Mononuclear cell (primary cell): ENCODE results near the gene RPL29. TPM values are rescaled to one million over a fixed set of nuclear protein-coding genes. Genes with fewer than 3 reads are reported as not detected.

Experiments
- H3K27me3 ChIP-seq: 2 replicates; pipeline ENCODE4 v1.6.0; 2011; ENCODE audit warnings: low read length, control low read depth; ENCODE audit not compliant: insufficient read depth
- H3K4me1 ChIP-seq: 2 replicates; pipeline ENCODE4 v1.5.1; 2011; ENCODE audit warnings: mild to moderate bottlenecking, low read length, control low read depth; ENCODE audit not compliant: insufficient read depth
- H3K4me3 ChIP-seq: 2 replicates; pipeline ENCODE4 v1.5.1; 2011; ENCODE audit warnings: mild to moderate bottlenecking, low read length, moderate library complexity
- H3K9me3 ChIP-seq: 2 replicates; pipeline ENCODE4 v1.5.1; 2011; ENCODE audit warnings: low read depth, mild to moderate bottlenecking, control low read depth, low read length
- total RNA-seq: library from RNA; depleted of rRNA; stranded (reverse); fragments of >200 nt; gene quantifications from one replicate; pipeline ENCODE4 v1.2.3, GENCODE V29; 2012

Gene RPL29
- total RNA-seq, 1 donor: 1,675 TPM

DNA sequence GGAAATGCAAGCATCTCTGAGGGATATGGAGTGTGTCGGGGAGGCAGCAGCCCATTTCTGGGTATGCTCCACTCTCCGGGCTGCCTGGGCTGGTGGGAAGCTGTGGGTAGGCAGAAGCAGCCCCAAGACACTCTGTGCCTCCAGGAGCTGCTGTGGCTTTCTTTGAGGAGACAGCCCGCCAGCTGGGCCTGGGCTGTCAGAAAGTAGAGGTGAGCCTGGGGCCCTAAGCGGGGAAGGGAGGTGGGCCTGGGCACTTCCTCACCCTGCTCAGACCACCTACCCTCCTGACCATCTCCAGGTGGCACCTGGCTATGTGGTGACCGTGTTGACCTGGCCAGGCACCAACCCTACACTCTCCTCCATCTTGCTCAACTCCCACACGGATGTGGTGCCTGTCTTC lies 10.6 kb downstream of the RPL29 start:
- no peaks in the 10 kb centered on the region for H3K9me3 ChIP-seq
- no peaks in the 10 kb centered on the region for H3K27me3 ChIP-seq
- no peak overlapping the region for H3K4me3 ChIP-seq
- peaks cover 26% of the 10 kb centered on the region for H3K4me1 ChIP-seq

DNA sequence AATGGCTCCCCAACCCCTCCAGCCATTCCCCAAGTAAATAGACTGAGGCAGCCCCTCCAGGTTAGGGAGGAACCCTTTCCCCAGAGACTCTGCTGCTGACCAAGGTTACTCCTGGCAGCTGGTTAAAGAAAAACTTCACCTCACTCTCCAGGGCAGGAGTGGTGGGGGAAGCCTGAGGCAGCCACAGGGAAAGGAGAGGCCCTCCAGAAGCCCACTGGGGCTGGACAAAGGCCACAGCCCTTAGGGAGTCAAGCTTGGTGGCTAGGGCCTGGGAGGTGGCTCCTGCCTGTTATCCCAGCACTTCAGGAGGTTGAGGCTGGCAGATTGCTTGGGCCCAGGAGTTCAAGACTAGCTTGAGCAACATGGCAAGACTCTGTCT lies 11.4 kb downstream of the RPL29 start:
- Histone ChIP-seq H3K27me3 (no peaks in the 10 kb centered on the region), H3K9me3 (no peaks in the 10 kb centered on the region), H3K4me3 (no peak overlapping the region), H3K4me1 (peaks cover 26% of the 10 kb centered on the region)

- Histone ChIP-seq H3K4me3 (peak overlapping the region; percentile 54), H3K9me3 (no peaks in the 10 kb centered on the region), H3K4me1 (peaks cover 26% of the 10 kb centered on the region), H3K27me3 (no peaks in the 10 kb centered on the region)
Measured at GRCh38 chr3:51983578-51984268, 12.0 kb downstream of the RPL29 start.

- H3K9me3 ChIP-seq: no peaks in the 10 kb centered on the region
Measured at GRCh38 chr3:51982838-51983577, 12.7 kb downstream of the RPL29 start, which contains the start of gene ACY1. Gene ACY1, plus strand, starts transcription at chr3:51983535. Its CDS starts 530 bp downstream, at chr3:51984065.

GRCh38 chr3:51982352-51982837 lies 13.3 kb downstream of the RPL29 start:
- Histone ChIP-seq H3K27me3 (no peaks in the 10 kb centered on the region), H3K4me3 (peak overlapping the region; percentile 54)

More at GRCh38 chr3:51982838-51983577, 12.7 kb downstream of the RPL29 start, which contains the start of gene ACY1:
- Histone ChIP-seq H3K4me1 (peaks cover 26% of the 10 kb centered on the region), H3K4me3 (peak within 1 kb of the TSS; percentile 54), H3K27me3 (no peaks in the 10 kb centered on the region)

DNA sequence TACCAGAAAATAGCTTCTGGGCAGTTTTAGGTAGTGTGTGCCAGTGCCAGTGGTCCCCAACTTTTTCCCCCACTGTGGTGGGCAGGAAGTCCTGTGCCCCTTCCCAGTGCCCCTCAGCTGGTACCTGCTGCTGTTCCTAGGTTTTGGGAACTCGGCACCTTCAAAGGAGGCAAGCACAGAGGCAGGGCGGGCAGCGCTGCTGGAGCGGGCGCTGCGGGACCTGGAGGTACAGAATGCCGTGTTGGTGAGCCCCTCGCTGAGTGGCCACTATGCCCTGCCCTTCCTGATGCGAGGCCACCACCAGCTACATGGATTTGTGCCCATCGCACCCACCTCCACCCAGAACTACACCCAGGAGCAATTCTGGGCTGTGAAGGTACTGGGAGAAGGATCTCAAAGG lies 15.4 kb downstream of the RPL29 start:
- H3K9me3 ChIP-seq: no peaks in the 10 kb centered on the region
- H3K4me3 ChIP-seq: no peak overlapping the region
- H3K4me1 ChIP-seq: peaks cover 40% of the 10 kb centered on the region
- no peaks in the 10 kb centered on the region for H3K27me3 ChIP-seq

More at GRCh38 chr3:51982352-51982837, 13.3 kb downstream of the RPL29 start:
- Histone ChIP-seq H3K4me1 (peaks cover 26% of the 10 kb centered on the region), H3K9me3 (no peaks in the 10 kb centered on the region)

- no peak overlapping the region for H3K4me3 ChIP-seq
- peaks cover 50% of the 10 kb centered on the region for H3K4me1 ChIP-seq
- no peaks in the 10 kb centered on the region for H3K9me3 ChIP-seq
- H3K27me3 ChIP-seq: no peaks in the 10 kb centered on the region
Measured at GRCh38 chr3:51978143-51978502, 17.6 kb downstream of the RPL29 start.

DNA sequence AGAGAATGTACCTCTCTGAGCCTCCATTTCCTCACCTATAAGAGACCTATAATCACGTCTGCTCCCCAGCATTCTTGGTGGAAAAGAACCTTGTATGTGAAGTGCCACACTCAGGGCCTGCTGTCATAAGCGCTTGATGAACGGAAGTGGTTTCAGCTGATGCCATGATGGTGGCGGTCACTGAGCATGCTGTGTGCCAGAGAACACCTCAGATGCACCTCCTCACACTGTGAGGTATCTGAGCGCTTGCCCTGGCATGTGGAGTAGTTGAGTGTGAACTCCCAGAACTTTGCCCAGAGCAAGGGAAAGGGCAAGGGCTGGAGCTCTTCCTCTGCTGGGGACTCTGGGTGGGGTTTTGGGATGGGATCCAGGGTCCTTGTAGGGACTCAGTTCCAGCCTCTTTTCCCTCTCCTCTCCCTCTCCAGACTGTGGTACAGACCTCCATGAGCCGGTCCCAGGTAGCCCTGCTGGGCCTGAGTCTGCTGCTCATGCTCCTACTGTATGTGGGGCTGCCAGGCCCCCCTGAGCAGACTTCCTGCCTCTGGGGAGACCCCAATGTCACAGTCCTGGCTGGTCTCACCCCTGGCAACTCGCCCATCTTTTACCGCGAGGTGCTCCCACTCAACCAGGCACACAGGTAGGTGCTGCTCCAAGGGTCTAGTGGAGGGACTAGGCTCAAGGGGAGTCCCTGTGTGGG lies 18.1 kb downstream of the RPL29 start:
- H3K27me3 ChIP-seq: no peaks in the 10 kb centered on the region
- H3K4me3 ChIP-seq: no peak overlapping the region
- H3K9me3 ChIP-seq: no peaks in the 10 kb centered on the region
- peaks cover 48% of the 10 kb centered on the region for H3K4me1 ChIP-seq

GRCh38 chr3:51975852-51976549 lies 19.7 kb downstream of the RPL29 start:
- Histone ChIP-seq H3K9me3 (no peaks in the 10 kb centered on the region), H3K27me3 (no peaks in the 10 kb centered on the region), H3K4me3 (peak overlapping the region; percentile 67), H3K4me1 (peaks cover 34% of the 10 kb centered on the region)

GRCh38 chr3:51974963-51975851 lies 20.5 kb downstream of the RPL29 start, which contains the start of gene ABHD14A:
Gene ABHD14A, plus strand, starts transcription at chr3:51975064. Its CDS starts 72 bp downstream, at chr3:51975136.
- H3K4me1 ChIP-seq: peaks cover 34% of the 10 kb centered on the region
- H3K27me3 ChIP-seq: no peaks in the 10 kb centered on the region
- peak within 1 kb of the TSS; percentile 67 for H3K4me3 ChIP-seq
- no peaks in the 10 kb centered on the region for H3K9me3 ChIP-seq

DNA sequence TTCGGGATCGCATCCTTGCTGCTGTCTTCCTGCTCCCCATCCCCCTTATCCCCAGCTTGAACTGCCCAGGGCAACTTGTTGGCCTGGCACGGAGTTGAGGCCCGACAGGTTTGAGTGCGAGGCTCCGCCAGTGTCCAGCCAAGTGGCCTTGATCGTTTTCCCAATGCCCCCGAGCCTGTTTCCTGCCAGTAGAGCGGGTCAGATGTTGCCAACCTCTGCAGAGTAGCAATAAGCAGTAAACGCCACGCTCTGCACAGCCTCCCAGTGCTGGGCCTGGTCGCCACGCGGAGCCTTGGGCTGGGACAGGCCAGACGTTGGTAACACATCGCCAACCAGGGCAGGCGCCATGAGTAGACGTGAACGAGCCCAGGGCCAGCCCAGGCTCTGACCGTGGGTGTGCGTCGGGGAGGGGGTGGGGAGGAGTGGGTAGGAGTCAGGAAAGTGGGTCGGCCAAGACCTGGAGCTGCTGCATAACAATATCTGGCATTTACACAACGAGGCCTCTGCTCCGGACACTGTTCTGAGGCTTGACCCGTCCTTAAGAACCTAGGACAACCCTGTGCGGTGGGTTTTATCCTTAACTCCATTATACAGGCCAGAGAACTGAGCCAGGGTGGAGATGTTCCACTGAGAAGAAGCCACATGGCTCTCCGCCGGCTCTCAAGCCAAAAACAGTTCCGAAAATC lies 21.3 kb downstream of the RPL29 start:
- H3K4me1 ChIP-seq: peaks cover 34% of the 10 kb centered on the region
- H3K27me3 ChIP-seq: no peaks in the 10 kb centered on the region
- peak overlapping the region; percentile 67 for H3K4me3 ChIP-seq
- no peaks in the 10 kb centered on the region for H3K9me3 ChIP-seq

- Histone ChIP-seq H3K4me1 (peaks cover 39% of the 10 kb centered on the region), H3K9me3 (no peaks in the 10 kb centered on the region), H3K4me3 (no peak overlapping the region), H3K27me3 (no peaks in the 10 kb centered on the region)
Measured at GRCh38 chr3:51971350-51971749, 24.3 kb downstream of the RPL29 start.

- H3K9me3 ChIP-seq: no peaks in the 10 kb centered on the region
- H3K4me1 ChIP-seq: peaks cover 35% of the 10 kb centered on the region
- no peak overlapping the region for H3K4me3 ChIP-seq
- H3K27me3 ChIP-seq: no peaks in the 10 kb centered on the region
Measured at GRCh38 chr3:51970606-51971300, 24.9 kb downstream of the RPL29 start.
